ENCODE results near the gene SUGCT.

SUGCT gene

DNA sequence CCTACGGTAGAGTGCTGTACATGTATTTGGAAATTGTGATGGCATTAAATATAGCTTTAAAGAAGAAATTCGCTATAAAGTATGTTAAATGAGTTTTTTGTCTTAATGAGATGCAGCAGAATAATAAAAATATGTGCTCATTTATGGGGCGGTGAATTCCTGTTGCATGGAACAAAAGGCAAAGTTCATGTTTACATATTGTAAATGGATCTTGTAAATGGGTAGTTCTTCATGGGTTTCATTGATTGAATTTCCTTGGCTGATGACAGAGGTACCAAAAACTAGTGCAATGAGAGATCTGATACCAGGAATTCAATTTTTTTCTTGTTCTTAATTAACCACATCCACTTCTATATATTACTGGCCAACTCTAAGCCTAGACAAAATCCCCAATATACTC, 284.2 kb downstream of the SUGCT start:
- no peak for DNase-seq

DNA sequence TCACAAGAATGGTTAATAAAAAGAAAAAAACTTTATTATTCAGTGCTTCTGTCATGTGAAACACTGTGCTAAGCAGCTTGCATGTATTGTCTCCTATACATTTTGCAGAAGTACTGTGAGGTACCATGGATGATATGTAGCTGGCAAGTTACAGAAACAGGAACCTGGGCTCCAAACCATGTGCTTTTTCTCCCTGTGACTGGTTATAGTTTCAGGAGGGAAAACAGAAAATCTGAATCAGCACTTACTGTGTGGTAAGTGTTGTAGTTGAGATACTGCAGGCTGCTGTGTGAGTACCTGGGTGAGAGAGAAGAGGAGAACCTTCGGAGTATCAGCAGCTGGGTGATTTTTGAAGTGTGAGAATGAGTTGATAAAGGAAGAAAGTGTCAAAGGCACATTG, 285.0 kb downstream of the SUGCT start:
- DNase-seq: no peak

DNA sequence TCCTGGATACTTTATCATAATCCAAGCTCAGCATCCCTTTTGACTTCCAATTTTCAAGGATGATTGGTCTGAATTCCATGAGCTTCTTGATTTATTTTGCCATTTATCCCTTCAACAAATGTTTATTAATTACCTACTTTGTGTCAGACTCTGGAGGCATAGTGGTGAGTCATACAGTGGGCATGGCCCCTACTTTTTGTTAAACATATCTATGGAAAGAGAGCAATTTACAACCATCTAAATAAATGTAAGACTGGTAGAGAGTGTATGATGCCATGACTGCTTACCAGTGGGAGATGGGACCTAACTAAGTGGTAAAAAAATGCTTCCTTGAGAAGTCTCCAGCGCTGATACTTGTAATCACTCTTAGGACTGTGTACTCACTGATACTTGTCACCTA, 286.6 kb downstream of the SUGCT start:
- DNase-seq: no peak

DNA sequence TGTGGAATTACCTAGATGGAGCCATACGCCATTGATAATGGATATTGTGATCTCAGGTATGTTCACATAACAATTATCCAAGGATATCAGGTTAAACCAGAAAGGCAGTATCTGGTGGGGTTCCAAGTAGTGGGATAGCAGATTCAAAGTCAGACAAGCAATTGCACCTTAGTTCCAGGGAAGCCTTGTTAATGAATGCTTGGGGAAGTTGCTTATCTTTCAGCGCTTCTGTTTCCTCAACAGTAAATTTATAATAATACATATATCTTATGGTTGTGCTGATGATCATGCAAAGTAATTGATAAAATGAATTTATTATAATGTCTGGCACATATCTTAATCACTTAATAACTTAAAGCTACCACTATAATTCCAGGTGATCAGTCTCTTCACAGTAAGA, 290.9 kb downstream of the SUGCT start:
- DNase-seq: no peak

DNA sequence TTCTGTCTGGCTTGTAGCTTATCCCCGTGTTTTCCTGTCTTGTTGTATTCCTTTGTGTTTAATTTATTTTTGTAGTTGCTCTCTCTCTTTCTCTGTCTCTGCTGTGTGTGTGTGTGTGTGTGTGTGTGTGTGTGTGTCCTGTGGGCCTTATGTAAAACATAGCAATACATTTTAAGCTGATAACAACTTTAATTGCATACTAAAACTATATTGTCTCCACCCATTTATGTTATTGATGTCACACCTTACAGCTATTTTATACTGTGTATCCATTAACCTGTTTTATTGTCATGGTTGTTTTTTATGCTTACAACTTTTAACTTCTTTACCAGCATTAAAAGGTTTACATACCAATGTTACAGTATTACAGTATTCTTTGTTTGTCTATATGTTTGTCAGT, 293.6 kb downstream of the SUGCT start:
- no peak for DNase-seq

DNA sequence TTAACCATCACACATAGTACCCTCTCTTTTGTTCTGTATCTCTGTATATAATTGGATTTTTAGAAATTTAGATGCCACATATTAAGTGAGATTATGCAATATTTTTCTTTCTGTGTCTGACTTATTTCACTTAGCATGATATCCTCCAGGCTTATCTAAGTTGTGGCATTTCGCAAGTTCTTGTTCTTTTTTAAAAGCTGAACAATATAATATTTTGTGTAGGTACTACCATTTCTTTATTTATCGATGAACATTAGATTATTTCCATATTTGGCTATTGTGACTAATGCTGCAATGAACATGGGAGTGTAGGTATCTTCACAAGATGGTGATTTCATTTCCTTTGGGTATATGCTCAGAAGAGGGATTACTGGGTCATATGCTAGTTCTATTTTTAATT, 295.0 kb downstream of the SUGCT start:
- no peak for DNase-seq

DNA sequence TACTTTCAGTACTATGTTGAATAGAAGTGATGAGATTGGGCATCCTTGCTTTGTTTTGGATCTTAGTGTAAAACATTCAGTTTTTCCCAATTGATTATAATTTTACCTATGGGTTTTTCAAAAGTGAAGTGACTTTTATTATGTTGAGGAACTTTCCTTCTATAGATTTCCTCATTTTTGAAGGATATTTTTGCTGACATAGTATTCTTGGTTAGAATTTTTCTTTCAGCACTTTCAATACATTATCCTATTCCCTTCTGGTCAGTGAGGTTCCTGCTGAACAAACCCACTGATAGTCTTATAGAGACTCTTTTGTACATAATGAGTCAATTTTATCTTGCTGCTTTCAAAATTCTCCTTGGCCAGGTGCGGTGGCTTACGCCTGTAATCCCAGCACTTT, 297.2 kb downstream of the SUGCT start:
- DNase-seq: no peak

DNA sequence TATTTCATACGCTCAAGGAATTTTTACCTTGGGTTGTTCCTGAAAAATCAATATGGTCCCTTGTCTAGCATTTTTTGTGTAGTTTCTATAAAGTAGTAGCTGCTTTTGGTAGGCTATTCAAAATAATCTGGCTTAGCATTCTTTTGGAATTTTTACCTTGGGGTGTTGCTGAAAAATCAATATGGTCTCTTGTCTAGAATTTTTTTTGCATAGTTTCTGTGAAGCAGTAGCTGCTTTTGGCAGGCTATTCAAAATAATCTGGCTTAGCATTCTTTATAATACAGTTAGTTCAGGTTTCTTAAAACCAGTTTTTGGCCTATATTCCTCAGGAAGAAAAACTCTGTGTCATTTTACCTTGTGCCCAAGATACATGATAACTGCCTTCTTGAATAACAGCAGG, 301.9 kb downstream of the SUGCT start:
- DNase-seq: no peak

DNA sequence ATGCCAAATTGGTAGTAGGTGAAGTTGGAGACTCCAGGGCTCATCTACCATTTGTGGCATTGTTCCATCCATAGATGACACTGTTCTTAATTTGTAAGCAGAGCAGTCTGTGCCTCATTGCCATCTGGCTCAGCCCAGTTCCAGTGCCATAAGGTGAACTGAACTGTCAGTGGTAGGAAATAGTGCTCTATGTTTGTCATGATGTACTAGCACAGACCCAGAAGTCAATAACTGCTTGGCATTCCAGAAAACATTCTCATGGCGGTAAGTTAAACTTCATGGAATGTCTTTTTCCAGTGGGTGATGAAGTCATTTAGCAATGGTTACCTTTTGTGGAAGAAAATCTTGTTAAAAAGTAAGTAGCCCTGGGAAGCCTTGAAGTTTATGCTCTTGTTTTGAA, 302.7 kb downstream of the SUGCT start:
- no peak for DNase-seq

DNA sequence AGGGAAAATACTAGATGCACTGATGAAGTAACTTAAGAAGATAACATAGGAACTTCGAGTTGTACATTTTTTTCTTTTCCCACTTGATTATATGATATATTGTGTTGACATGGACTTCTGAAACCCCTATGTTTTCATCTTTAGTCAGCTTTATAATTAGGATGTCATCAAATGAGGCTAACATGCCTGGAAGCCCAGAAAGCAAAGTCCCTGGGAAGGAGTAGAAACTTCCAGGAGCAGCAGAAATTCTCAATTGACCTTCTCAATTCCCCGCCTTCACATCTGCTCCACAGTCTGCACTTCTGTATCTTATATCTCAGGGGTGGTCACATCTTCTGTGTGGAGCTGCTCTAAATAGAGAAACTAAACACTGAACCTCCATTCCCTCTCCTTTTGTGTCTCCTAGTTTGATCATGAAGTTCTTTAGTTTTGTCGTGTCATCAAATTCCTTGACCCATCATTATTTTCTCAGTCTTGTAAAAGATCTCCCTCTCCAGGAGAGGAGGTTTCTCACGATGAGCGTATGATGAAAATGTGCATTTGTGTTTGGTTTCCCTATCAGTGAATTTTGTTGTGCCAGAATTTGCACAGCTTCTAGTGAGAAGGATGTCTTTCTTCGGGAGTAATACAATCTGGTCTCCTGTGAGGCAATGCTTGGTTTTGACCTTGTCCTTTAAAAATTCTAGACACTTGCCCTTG, 303.3 kb downstream of the SUGCT start:
- DNase-seq: no peak

DNA sequence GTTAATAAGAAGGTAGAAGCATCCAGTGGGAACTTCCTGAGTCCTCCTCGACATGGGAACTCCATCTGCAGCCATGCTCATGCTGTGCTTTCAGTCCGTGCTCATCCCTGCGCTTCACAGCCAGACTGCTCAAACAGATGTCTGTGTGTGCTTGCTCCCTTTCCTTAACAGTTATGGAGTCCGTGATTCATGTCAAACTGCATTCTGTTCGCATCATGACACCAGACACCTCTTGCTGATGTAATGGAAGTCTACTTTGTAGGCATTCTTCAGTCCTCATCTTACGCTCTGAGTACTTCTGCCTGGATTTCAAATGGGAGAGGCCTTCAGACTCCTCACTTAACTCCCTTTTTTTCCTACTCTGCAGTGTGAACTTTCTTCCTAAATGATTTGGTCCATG, 304.9 kb downstream of the SUGCT start:
- DNase-seq: no peak

DNA sequence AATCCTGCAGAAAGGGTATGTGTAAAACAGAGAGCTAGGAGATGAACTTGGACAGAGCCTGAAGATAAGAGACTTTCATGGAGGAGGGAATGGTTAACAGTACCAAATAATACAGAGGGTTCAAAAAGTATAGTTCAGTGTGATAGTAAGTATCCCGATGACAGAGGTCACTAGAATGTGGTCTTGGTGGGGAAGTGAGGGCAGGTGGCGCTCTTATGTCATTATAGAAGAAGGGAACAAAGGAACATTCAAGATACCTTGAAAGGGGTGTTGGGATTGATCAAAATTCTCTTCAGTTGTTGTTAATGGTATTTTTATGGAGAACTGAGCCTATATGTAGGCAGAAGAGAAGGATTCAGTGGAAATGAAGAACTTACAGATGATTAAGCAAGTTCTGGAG, 312.5 kb downstream of the SUGCT start:
- DNase-seq: no peak

DNA sequence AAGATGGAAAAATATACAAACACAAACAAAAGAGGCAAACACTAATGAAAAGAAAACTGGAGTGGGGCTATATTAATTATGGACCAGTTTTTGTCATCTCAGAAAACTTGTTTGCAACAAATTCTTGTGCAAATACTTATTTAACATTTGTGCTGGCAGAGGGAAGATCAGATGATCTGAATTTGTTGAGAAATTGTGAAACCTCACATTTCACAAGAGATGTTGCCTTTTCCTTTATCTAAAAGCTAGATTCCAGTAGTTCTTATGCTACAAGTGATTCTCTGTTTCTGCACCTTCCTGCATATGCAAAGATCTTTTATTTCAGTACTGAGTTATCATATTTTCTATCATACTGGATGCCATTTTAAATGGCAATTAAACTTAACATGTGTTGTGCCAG, 320.7 kb downstream of the SUGCT start:
- DNase-seq: no peak

DNA sequence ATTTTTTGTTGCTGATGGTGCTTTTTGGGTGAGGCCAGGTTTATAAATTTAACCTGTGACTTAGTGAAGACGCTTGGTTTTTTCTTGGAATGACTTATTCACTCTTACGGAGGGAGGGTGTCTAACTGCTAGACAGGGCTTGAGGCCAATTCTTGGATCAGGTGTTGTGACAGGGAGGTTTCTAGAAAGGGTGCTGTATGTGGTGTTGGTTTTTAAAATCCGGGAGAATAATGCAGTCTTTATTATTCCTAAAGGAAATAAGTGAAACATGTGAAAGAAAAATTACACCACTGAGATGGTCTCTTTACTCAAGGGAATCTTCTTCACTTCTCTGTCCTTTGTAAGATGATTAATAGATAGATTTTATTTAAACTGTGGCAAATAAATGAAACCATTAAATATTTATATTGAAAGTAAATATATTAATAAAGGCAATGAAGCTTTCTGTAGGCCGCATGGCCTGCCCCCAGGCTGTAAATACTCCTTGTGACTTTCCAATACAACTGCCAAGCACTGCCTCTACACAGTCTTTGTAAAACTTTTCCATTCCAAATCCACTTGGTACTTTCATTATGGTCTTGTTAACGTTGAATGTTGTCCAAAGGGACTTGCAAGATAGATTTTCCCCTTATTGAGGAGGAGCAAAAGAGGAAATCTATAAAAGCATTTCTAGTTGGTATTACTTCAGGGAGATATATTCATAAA, 323.1 kb downstream of the SUGCT start:
- no peak for DNase-seq

DNA sequence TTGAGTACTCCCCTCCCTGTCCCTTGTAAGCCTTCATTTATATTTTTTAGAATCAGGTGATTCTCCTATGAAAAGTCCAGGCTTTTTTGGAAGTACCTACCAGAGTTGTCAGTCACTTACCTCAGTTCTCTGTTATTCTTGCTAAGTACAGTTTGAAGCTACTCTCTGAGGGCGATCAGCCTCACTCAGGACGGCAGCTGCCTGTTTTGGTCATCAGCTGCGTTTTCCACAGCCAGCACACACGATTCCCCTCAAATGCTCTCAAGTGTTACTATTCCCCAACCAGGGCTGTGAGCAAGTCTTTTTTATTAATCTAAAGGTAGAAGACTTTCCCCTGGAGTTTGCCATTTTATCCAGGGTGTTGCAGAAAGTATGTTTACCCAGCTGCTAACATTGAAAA, 328.6 kb downstream of the SUGCT start:
- no peak for DNase-seq

DNA sequence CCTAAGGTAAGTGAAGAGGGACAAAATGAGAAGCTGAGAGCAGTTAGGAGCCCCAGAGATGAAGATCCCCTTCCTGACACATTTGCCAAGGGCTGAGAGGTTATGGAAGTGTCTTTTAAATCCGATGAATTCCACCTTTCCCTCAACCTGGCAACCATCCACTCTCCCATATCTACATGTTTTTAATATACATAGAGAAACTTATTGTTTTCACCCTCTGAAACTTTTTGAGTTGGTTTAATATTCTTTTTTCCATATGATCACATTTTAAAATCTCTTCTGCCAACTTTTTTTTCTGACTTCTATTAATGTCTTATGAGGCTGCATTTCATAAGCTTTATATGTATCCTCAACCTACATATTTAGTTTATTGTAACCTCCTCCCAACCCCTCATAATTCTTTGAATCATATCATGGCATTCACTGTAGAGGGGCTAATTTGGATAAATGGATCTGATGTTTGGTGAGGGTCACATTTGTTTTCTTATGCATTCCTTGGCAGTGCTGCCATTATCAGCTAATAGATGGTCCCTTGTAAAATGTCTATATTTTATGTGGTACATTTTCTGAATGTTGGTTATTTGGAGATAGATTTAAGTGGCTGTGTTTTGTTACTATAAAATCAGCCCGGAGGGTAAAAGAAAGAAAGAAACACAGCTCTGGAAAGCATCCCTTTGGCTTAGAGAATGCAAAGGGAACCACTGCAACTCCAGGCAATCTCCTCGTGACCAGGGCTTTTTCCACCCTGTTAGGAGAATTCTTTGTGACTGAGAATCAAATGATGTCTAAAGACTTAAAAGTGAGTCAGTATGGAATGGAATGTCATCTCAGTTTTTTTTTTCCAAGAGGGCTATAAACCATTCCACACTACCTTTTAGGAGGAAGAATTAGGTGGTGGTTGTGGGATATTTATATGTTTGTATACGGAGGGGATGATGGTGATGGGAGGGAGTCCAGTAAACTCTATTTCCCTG, 334.4 kb downstream of the SUGCT start:
- no peak for DNase-seq

DNA sequence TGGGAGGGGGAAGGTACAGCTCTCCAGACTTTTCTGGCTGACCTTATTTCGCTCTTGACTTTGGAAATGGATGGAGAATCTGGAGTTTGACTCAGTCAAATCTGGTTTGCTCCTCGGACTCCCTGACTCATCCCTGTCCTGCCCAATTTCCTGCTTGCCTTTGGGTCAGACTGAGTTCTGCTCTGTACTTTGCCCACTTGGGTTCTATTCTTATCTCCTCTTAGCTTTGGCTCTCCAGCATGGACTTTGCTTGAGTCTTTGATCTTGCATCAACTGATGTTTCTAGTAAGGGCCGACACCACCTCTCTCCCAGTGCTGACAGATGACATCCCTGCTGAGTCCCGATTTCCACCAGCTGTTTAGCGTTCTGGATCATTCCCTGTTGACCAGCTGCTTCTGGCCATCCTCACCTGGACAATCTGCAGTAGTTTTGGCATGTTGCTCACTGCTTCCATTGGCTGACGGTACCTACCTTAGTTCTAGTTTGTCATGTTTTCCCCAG, 335.3 kb downstream of the SUGCT start:
- DNase-seq: no peak

DNA sequence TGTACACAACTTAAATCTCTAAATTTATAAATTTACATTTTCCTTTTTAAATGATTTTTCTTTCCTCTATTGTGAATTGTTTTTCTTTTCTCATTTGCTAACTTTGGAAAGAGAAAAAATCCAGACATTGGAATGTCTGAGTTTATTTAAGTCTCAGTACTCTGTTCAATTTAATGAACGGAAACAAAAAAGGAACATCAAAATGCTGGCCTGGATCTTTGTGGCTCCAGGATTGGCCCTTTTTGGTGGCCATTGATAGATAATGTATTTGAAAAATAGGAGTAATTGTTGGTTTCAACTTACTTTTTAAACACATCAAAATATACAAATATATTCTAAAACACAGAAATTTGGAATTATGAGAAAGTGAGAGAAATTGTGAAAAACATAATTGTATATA, 336.0 kb downstream of the SUGCT start:
- no peak for DNase-seq

DNA sequence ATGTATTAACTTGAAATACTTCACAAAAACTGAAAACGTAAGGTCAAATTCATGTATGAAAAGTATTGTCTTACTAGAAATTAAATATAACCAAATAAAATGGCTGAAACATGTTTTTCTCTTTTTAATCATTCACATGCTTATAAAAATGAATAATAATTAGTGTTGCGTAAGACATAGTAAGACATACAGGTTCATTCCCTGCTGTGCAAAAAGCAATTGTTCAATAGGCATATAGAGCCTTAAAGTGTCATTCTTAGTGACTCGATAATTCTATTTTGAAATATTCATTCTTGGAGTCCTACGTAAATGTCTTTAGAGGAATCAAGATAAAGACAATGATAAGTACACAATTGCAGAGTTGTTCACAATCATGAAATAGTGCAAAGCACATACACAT, 337.1 kb downstream of the SUGCT start:
- DNase-seq: no peak

DNA sequence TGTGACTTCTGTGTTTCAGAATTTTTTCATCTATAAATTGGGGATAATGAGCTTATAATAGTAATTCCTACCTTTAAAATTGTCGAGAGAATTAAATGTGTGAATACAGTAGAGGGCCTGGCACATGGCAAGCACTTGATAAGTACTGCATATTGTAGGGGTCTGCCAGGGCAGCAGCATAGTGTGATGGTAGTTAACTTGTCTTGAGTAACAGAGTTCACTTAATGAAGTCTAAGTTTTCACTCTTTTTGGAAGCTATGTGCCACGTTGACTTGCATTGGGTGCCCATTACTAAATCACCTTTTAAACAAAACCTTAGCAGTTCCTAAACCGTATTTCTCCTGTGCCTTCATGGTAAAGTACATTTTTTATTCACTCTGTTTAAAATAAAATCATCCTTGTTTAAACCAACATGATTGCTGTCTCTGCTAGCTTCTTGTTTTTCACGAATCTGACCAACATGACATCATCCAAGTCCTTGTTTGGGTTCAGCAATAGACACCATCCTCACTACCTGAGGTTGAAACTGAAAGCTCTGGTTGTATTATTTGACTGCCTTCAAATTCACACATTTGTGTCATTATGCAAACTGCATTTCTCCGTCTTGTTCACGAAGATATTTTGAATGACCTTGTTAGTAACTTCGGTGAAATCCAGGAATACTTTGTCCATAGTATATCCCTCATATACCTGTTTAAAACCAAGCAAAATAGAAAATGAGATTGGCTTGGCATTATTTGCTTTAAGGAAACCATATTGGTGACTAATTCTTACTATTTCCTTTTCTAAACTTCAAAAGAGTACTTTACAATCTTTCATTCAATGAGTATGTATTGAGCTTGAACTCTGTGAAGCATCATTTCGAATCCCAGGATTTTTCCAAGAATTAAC, 340.2 kb downstream of the SUGCT start:
- no peak for DNase-seq

DNA sequence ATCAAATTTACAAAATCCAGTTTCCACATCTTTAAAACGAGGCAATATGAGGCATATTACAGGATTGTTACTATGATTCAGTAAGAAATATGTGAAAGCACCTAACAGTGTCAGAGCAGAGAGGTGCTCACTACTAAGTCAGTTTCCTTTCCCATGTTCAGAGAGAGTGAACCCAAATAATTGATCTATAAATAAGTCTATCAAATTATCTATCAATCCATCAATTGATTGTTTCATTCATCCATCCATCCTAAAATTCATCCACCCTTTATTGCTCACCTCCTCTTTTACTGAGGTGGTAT, 340.8 kb downstream of the SUGCT start:
- DNase-seq: no peak

DNA sequence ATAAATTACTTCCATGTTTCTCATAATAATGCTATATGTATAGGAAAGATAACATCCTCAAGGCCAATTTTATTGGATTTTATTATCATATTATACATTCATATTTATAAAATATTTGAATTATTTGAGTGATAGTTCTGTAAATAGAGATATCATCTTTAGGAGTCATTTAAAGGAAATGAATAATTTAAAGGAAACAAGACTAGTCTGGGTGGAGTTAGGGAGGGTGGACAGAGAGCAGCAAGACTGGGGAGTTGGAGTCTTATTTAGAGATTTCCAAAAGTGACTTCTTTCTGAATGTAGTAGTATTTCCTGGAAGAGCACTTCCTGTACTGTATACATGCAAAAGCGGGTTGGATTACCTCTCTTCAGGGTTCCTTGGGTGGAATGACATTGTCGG, 342.3 kb downstream of the SUGCT start:
- no peak for DNase-seq

DNA sequence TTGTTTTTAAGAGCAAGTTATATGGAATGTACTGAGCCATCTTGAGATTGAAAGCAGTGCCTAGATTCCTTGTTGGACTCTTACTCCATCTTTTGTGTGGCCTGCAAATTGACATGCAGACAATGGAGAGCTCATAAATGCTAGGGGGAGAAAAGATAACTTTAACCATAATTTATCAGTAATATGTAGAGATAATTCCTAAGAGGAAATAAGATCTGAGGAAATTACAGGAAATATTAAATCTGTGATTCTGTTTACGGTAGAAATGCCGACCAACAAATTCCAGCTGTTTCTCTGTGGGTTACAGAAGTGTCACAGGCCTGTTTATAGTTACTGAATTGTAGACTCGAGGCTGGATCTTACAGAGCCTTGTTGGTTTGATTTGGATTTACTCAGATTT, 348.0 kb downstream of the SUGCT start:
- no peak for DNase-seq
